ENCODE results near the gene ADD3.

ADD3 gene

GRCh38 chr10:110059925-110060324 lies 52.1 kb downstream of the ADD3 start:
- Histone ChIP-seq H3K9ac (ENCODE audit: low read depth, low read length) (no peak overlapping the region), H3K27me3 (ENCODE audit: control insufficient read depth, insufficient read depth, low read length) (no peaks in the 10 kb centered on the region), H3K36me3 (ENCODE audit: control insufficient read depth, insufficient read depth, low read length) (no peaks in the 10 kb centered on the region), H3K4me3 (ENCODE audit: low read depth, low read length) (no peak overlapping the region), H3K9me3 (ENCODE audit: control insufficient read depth, insufficient read depth, low read length) (no peaks in the 10 kb centered on the region), H3K4me1 (ENCODE audit: control insufficient read depth, insufficient read depth, low read length) (no peaks in the 10 kb centered on the region)

GRCh38 chr10:110061687-110062086 lies 53.9 kb downstream of the ADD3 start:
- Histone ChIP-seq H3K4me1 (ENCODE audit: control insufficient read depth, insufficient read depth, low read length) (no peaks in the 10 kb centered on the region), H3K36me3 (ENCODE audit: control insufficient read depth, insufficient read depth, low read length) (no peaks in the 10 kb centered on the region), H3K9ac (ENCODE audit: low read depth, low read length) (no peak overlapping the region), H3K4me3 (ENCODE audit: low read depth, low read length) (no peak overlapping the region), H3K27me3 (ENCODE audit: control insufficient read depth, insufficient read depth, low read length) (no peaks in the 10 kb centered on the region), H3K9me3 (ENCODE audit: control insufficient read depth, insufficient read depth, low read length) (no peaks in the 10 kb centered on the region)

GRCh38 chr10:110065269-110065668 lies 57.5 kb downstream of the ADD3 start:
- peaks cover 13% of the 10 kb centered on the region for H3K4me1 ChIP-seq (ENCODE audit: control insufficient read depth, insufficient read depth, low read length)
- H3K4me3 ChIP-seq (ENCODE audit: low read depth, low read length) = no peak overlapping the region
- no peaks in the 10 kb centered on the region for H3K36me3 ChIP-seq (ENCODE audit: control insufficient read depth, insufficient read depth, low read length)
- H3K9ac ChIP-seq (ENCODE audit: low read depth, low read length) = no peak overlapping the region
- H3K27me3 ChIP-seq (ENCODE audit: control insufficient read depth, insufficient read depth, low read length) = no peaks in the 10 kb centered on the region
- no peaks in the 10 kb centered on the region for H3K9me3 ChIP-seq (ENCODE audit: control insufficient read depth, insufficient read depth, low read length)

DNA sequence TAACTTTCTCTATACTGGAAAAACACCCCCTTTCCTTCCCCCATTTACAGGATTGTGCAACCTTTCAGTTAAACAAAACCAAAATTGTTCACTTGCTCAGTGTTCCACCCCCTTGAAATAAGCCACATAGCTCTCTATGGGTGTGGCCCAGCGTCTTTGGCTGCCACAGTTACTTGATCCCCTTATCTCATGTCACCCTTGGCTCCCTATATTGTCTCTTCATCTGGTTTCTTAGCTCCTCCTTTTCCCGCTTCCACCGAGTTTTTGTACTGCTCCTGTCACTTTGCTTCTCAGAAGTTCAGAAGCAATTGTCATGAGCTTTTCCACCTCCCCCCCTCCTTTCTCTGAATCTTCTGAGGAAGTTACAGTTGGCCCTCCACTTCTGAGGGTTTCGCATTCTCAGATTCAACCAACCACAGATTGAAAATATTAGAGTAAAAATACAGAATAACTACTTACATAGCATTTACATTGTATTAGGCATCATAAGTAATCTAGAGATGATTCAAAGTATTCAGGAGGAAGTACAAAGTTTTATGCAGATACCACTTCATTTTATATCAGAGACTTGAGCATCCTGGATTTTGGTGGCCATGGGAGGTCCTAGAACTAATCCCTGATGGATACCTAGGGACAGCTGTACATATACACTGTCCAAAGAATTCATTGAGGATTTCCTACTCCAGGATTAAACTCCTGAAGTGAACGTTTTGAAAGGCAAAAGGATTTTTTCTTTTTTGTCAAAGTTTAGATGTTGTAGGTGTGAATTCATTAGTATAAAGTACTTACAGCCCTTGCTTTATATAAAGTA lies 60.4 kb downstream of the ADD3 start:
- Histone ChIP-seq H3K9me3 (ENCODE audit: control insufficient read depth, insufficient read depth, low read length) (no peaks in the 10 kb centered on the region), H3K36me3 (ENCODE audit: control insufficient read depth, insufficient read depth, low read length) (no peaks in the 10 kb centered on the region), H3K4me1 (ENCODE audit: control insufficient read depth, insufficient read depth, low read length) (peaks cover 15% of the 10 kb centered on the region), H3K27me3 (ENCODE audit: control insufficient read depth, insufficient read depth, low read length) (no peaks in the 10 kb centered on the region), H3K4me3 (ENCODE audit: low read depth, low read length) (no peak overlapping the region), H3K9ac (ENCODE audit: low read depth, low read length) (no peak overlapping the region)

- H3K4me1 ChIP-seq (ENCODE audit: control insufficient read depth, insufficient read depth, low read length) = peaks cover 17% of the 10 kb centered on the region
- H3K9me3 ChIP-seq (ENCODE audit: control insufficient read depth, insufficient read depth, low read length) = no peaks in the 10 kb centered on the region
- H3K9ac ChIP-seq (ENCODE audit: low read depth, low read length) = no peak overlapping the region
- no peaks in the 10 kb centered on the region for H3K27me3 ChIP-seq (ENCODE audit: control insufficient read depth, insufficient read depth, low read length)
- H3K36me3 ChIP-seq (ENCODE audit: control insufficient read depth, insufficient read depth, low read length) = no peaks in the 10 kb centered on the region
- H3K4me3 ChIP-seq (ENCODE audit: low read depth, low read length) = no peak overlapping the region
Observed at GRCh38 chr10:110068780-110069179, 61.0 kb downstream of the ADD3 start.

DNA sequence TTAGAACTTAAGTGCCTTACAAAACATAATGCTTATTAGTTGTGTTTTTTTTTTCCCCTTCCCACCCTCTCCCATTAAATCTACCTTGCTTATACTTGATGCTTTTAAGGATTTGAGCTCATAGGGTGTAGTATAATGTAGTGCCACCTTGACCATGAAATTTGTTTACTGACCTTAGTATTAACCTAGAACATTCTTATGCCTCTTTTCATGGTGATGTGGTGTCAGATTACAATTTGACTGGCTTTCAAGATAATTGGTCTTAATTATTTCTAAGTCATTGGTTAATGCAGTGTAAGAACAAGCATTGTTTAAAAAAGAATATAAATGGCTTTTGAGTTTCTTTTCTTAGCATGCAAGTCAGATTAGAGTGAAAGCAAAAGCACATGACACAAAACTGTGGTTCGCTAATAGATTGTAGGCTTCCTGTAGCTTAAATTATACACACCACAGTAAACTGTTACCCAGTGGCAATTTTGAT lies 61.8 kb downstream of the ADD3 start:
- no peak overlapping the region for H3K4me3 ChIP-seq (ENCODE audit: low read depth, low read length)
- no peaks in the 10 kb centered on the region for H3K36me3 ChIP-seq (ENCODE audit: control insufficient read depth, insufficient read depth, low read length)
- peaks cover 17% of the 10 kb centered on the region for H3K4me1 ChIP-seq (ENCODE audit: control insufficient read depth, insufficient read depth, low read length)
- no peak overlapping the region for H3K9ac ChIP-seq (ENCODE audit: low read depth, low read length)
- no peaks in the 10 kb centered on the region for H3K9me3 ChIP-seq (ENCODE audit: control insufficient read depth, insufficient read depth, low read length)
- no peaks in the 10 kb centered on the region for H3K27me3 ChIP-seq (ENCODE audit: control insufficient read depth, insufficient read depth, low read length)

- no peaks in the 10 kb centered on the region for H3K9me3 ChIP-seq (ENCODE audit: control insufficient read depth, insufficient read depth, low read length)
- no peaks in the 10 kb centered on the region for H3K27me3 ChIP-seq (ENCODE audit: control insufficient read depth, insufficient read depth, low read length)
- H3K4me1 ChIP-seq (ENCODE audit: control insufficient read depth, insufficient read depth, low read length) = peaks cover 15% of the 10 kb centered on the region
- no peak overlapping the region for H3K4me3 ChIP-seq (ENCODE audit: low read depth, low read length)
- no peak overlapping the region for H3K9ac ChIP-seq (ENCODE audit: low read depth, low read length)
- no peaks in the 10 kb centered on the region for H3K36me3 ChIP-seq (ENCODE audit: control insufficient read depth, insufficient read depth, low read length)
Observed at GRCh38 chr10:110073896-110074295, 66.1 kb downstream of the ADD3 start.

- no peaks in the 10 kb centered on the region for H3K36me3 ChIP-seq (ENCODE audit: control insufficient read depth, insufficient read depth, low read length)
- no peaks in the 10 kb centered on the region for H3K27me3 ChIP-seq (ENCODE audit: control insufficient read depth, insufficient read depth, low read length)
- H3K9me3 ChIP-seq (ENCODE audit: control insufficient read depth, insufficient read depth, low read length) = no peaks in the 10 kb centered on the region
- peaks cover 11% of the 10 kb centered on the region for H3K4me1 ChIP-seq (ENCODE audit: control insufficient read depth, insufficient read depth, low read length)
- H3K9ac ChIP-seq (ENCODE audit: low read depth, low read length) = no peak overlapping the region
- no peak overlapping the region for H3K4me3 ChIP-seq (ENCODE audit: low read depth, low read length)
Observed at GRCh38 chr10:110074298-110074697, 66.5 kb downstream of the ADD3 start.

DNA sequence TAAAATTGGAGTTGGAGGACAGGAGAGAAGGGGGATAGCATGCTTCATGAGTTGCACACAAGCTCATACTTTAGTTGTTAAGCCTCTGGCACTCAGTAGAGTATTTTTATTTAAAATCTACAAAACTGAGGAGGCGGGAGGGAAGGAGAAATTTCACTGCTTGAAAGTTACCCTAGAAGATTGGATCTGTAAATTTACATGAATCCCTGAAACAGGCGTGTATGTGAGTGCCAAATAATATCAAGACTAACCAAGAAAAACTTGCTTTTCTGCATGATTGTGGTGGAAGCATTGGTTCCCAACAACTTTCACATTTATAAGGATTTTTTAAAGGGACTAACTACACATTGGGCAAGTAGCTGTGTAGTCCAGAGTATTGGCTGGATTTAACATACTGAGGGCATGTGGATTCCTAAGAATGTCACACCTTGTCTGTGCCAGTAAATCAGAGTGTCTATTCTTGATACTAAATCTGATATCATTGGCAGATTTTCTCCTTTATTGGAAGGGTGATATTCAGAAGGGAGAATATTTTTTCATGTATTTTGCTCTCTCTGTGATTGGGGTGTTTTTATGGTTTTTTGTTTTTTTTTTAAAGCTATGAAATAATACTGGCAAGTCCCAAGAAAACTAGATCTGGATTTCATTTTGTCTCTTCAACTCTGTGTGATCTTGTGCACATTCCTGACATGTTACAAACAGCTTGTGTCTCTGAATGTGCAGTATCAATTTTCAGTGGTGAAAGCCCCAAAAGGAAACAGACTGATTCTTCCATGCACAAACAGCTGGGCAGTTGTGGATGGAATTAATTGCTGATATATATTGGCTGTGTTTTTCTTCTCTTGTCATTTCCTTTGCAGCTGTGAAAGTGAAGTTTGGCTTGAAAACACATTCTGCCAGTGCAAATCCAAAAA lies 67.2 kb downstream of the ADD3 start:
- H3K36me3 ChIP-seq (ENCODE audit: control insufficient read depth, insufficient read depth, low read length) = no peaks in the 10 kb centered on the region
- H3K27me3 ChIP-seq (ENCODE audit: control insufficient read depth, insufficient read depth, low read length) = no peaks in the 10 kb centered on the region
- H3K4me1 ChIP-seq (ENCODE audit: control insufficient read depth, insufficient read depth, low read length) = peaks cover 9% of the 10 kb centered on the region
- H3K4me3 ChIP-seq (ENCODE audit: low read depth, low read length) = no peak overlapping the region
- H3K9ac ChIP-seq (ENCODE audit: low read depth, low read length) = no peak overlapping the region
- H3K9me3 ChIP-seq (ENCODE audit: control insufficient read depth, insufficient read depth, low read length) = no peaks in the 10 kb centered on the region

DNA sequence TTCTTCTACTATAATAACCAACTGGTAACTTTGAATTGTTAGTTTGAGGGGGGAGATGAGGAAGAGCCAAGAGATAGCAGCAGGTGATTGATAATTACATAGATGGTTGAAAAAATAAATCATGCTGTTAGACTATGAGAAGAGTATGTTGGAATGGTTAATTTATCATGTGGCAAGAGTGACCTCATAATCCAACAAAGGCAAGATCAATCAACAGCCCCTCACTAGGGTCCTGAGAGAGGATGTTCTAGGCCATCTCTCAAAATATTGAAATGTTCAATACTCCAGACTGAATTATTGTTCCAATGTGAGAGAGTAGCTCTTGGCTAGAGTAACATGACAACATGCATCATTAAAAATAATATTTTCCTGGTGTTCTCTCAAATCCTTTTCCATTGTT lies 67.9 kb downstream of the ADD3 start:
- Histone ChIP-seq H3K9ac (ENCODE audit: low read depth, low read length) (no peak overlapping the region), H3K4me1 (ENCODE audit: control insufficient read depth, insufficient read depth, low read length) (peaks cover 7% of the 10 kb centered on the region), H3K36me3 (ENCODE audit: control insufficient read depth, insufficient read depth, low read length) (no peaks in the 10 kb centered on the region), H3K9me3 (ENCODE audit: control insufficient read depth, insufficient read depth, low read length) (no peaks in the 10 kb centered on the region), H3K27me3 (ENCODE audit: control insufficient read depth, insufficient read depth, low read length) (no peaks in the 10 kb centered on the region), H3K4me3 (ENCODE audit: low read depth, low read length) (no peak overlapping the region)

- Histone ChIP-seq H3K9me3 (ENCODE audit: control insufficient read depth, insufficient read depth, low read length) (no peaks in the 10 kb centered on the region), H3K4me1 (ENCODE audit: control insufficient read depth, insufficient read depth, low read length) (peaks cover 8% of the 10 kb centered on the region), H3K9ac (ENCODE audit: low read depth, low read length) (no peak overlapping the region), H3K4me3 (ENCODE audit: low read depth, low read length) (no peak overlapping the region), H3K36me3 (ENCODE audit: control insufficient read depth, insufficient read depth, low read length) (no peaks in the 10 kb centered on the region), H3K27me3 (ENCODE audit: control insufficient read depth, insufficient read depth, low read length) (no peaks in the 10 kb centered on the region)
Observed at GRCh38 chr10:110076559-110077318, 69.0 kb downstream of the ADD3 start.

All from iPS-15b (cell line).